ENCODE data around the gene BST1. TPM values are rescaled to one million over a fixed set of nuclear protein-coding genes. Genes with fewer than 3 reads are reported as not detected.

The BST1 gene
- total RNA-seq, 1 experiment from 2014 or later = 0.69 TPM

DNA sequence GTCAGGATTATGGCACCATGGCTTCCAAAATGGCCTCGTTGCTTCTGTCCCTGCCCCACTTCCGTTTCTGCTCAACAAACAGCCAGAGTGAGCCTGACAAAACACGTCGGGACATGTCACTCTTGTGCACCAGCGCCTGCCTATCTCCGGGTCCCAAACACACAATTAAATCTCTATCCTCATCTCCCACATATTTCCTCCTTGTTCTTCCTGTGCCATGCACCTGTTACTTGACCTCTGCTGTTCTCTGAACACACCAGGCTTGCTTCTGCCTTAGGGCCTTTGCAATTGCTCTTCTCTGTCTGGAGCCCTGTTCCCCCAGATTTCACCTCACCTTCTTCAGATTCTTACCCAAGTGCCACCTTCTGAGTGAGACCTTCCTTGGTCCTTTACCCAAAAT, 62.5 kb downstream of the BST1 start:
- no peak overlapping the region for H3K4me3 ChIP-seq (ENCODE audit: low read length)
- DNase-seq (no peak), ATAC-seq (no peak)
- no peak overlapping the region for H3K27ac ChIP-seq (ENCODE audit: low read length)
- H3K9ac ChIP-seq (ENCODE audit: low read length) = no peak overlapping the region
- CTCF ChIA-PET = no interaction called here
- no peaks in the 10 kb centered on the region for H3K4me1 ChIP-seq (ENCODE audit: insufficient read depth, low read length)
- H3K36me3 ChIP-seq (ENCODE audit: low read depth, low read length) = no peaks in the 10 kb centered on the region
- TF ChIP-seq, protein P1, sequence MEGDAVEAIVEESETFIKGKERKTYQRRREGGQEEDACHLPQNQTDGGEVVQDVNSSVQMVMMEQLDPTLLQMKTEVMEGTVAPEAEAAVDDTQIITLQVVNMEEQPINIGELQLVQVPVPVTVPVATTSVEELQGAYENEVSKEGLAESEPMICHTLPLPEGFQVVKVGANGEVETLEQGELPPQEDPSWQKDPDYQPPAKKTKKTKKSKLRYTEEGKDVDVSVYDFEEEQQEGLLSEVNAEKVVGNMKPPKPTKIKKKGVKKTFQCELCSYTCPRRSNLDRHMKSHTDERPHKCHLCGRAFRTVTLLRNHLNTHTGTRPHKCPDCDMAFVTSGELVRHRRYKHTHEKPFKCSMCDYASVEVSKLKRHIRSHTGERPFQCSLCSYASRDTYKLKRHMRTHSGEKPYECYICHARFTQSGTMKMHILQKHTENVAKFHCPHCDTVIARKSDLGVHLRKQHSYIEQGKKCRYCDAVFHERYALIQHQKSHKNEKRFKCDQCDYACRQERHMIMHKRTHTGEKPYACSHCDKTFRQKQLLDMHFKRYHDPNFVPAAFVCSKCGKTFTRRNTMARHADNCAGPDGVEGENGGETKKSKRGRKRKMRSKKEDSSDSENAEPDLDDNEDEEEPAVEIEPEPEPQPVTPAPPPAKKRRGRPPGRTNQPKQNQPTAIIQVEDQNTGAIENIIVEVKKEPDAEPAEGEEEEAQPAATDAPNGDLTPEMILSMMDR (conservative IDR thresholded peaks at IDR 0.05; ENCODE audit: low read depth, low read length) = no peak
- TF ChIP-seq EZH2 (IDR thresholded peaks at IDR 0.05; ENCODE audit: low read length, unreplicated experiment) (no peak), EZH2phosphoT487 (IDR thresholded peaks at IDR 0.05; ENCODE audit: borderline replicate concordance, low read length) (no peak)
- BruUV-seq (replicated peaks) = no TSS peak
- intact Hi-C loops (cut with micrococcal nuclease) = no loop called here
- H4K20me1 ChIP-seq (ENCODE audit: low read length) = no peaks in the 10 kb centered on the region
- no peaks in the 10 kb centered on the region for H3K9me2 ChIP-seq (replicated peaks; ENCODE audit: low read length)
- no peaks in the 10 kb centered on the region for H3F3A ChIP-seq (ENCODE audit: low read length, unreplicated experiment)
- H3K79me2 ChIP-seq (ENCODE audit: low read length) = no peaks in the 10 kb centered on the region
- POLR2A ChIA-PET (ENCODE audit: unreplicated experiment) = no interaction called here
- no peaks in the 10 kb centered on the region for H3K9me3 ChIP-seq (ENCODE audit: low read length)
- no peaks in the 10 kb centered on the region for H3K27me3 ChIP-seq (ENCODE audit: low read length)
- no peak overlapping the region for H3K4me2 ChIP-seq (ENCODE audit: low read length)
- no peak overlapping the region for H2AFZ ChIP-seq (ENCODE audit: low read length)

DNA sequence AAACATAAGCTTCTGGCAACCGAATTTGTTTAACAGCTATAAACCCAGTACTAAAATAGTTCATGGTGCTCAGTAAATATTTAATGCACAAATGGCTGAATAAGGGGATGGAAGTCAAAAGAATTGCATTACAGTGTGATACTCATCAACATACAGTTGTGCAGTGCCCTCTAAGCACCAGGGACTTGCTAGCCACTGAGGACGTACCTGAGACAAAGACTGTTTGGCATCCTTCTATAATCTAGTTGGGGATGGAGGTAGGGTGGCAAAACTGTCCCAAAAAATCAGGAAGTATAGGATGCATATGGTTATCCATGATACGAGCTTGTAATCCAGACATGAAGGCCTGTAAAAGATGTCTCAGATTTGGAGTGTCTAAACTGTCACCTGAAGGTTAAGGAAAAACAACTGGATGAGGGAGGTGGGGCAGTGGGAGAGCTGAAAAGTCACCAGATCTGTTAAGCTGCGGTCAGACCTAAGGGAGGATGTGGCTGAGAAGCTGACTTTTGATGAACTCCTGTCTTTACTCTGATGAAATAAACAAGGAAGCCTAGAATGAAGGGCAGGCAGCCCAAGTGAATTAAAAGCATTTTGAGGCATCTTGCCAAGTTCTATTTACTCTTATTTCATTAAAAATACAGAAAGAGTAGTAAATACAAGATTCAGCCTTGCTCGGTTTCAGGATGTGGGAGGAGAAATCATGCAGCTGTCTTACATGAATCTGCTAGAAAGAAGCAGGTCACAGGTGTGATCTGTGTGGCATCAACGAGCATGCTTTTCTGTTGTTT, 63.2 kb downstream of the BST1 start:
- no peaks in the 10 kb centered on the region for H3K36me3 ChIP-seq (ENCODE audit: low read depth, low read length)
- H3K4me3 ChIP-seq (ENCODE audit: low read length) = no peak overlapping the region
- intact Hi-C loops (cut with micrococcal nuclease) = no loop called here
- CTCF ChIA-PET = no interaction called here
- no peaks in the 10 kb centered on the region for H3K9me2 ChIP-seq (replicated peaks; ENCODE audit: low read length)
- no peaks in the 10 kb centered on the region for H3K9me3 ChIP-seq (ENCODE audit: low read length)
- TF ChIP-seq EZH2 (IDR thresholded peaks at IDR 0.05; ENCODE audit: low read length, unreplicated experiment) (no peak), EZH2phosphoT487 (IDR thresholded peaks at IDR 0.05; ENCODE audit: borderline replicate concordance, low read length) (no peak)
- TF ChIP-seq, protein P1 (conservative IDR thresholded peaks at IDR 0.05; ENCODE audit: low read depth, low read length) = no peak
- no peak overlapping the region for H2AFZ ChIP-seq (ENCODE audit: low read length)
- no peak overlapping the region for H3K4me2 ChIP-seq (ENCODE audit: low read length)
- H3K27ac ChIP-seq (ENCODE audit: low read length) = no peak overlapping the region
- BruUV-seq (replicated peaks) = no TSS peak
- H3K27me3 ChIP-seq (ENCODE audit: low read length) = no peaks in the 10 kb centered on the region
- no peaks in the 10 kb centered on the region for H4K20me1 ChIP-seq (ENCODE audit: low read length)
- no peaks in the 10 kb centered on the region for H3F3A ChIP-seq (ENCODE audit: low read length, unreplicated experiment)
- H3K4me1 ChIP-seq (ENCODE audit: insufficient read depth, low read length) = no peaks in the 10 kb centered on the region
- H3K9ac ChIP-seq (ENCODE audit: low read length) = no peak overlapping the region
- ATAC-seq (no peak), DNase-seq (no peak)
- POLR2A ChIA-PET (ENCODE audit: unreplicated experiment) = no interaction called here
- H3K79me2 ChIP-seq (ENCODE audit: low read length) = no peaks in the 10 kb centered on the region

DNA sequence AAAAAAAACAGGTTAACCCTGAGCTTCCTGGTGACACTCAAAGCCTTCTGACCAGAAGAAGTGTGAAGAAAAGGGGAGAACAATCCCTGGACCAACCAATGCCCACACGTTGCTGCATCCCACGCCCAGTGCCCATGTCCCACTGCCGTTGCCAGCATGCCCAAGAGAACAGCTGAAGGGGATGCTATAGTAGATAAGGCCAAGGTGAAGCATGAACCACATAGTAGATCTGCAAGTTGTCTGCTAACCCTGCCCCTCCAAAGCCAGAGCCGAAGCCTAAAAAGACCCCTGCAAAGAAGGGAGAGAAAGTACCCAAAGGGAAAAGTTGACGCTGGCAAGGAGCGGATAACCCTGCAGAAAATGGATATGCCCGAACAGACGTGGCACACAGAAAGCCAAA, 64.0 kb downstream of the BST1 start:
- TF ChIP-seq EZH2 (IDR thresholded peaks at IDR 0.05; ENCODE audit: low read length, unreplicated experiment) (no peak), EZH2phosphoT487 (IDR thresholded peaks at IDR 0.05; ENCODE audit: borderline replicate concordance, low read length) (no peak)
- TF ChIP-seq, protein P1 (conservative IDR thresholded peaks at IDR 0.05; ENCODE audit: low read depth, low read length) = no peak
- CTCF ChIA-PET = no interaction called here

More for the DNA sequence above, 64.0 kb downstream of the BST1 start:
- no TSS peak for BruUV-seq (replicated peaks)
- Histone ChIP-seq H3K4me1 (ENCODE audit: insufficient read depth, low read length) (no peaks in the 10 kb centered on the region), H3K4me2 (ENCODE audit: low read length) (no peak overlapping the region), H3K9me3 (ENCODE audit: low read length) (no peaks in the 10 kb centered on the region), H3K9me2 (replicated peaks; ENCODE audit: low read length) (no peaks in the 10 kb centered on the region), H3K36me3 (ENCODE audit: low read depth, low read length) (no peaks in the 10 kb centered on the region), H3F3A (ENCODE audit: low read length, unreplicated experiment) (no peaks in the 10 kb centered on the region), H3K27ac (ENCODE audit: low read length) (no peak overlapping the region), H3K9ac (ENCODE audit: low read length) (no peak overlapping the region), H3K4me3 (ENCODE audit: low read length) (no peak overlapping the region), H3K79me2 (ENCODE audit: low read length) (no peaks in the 10 kb centered on the region), H3K27me3 (ENCODE audit: low read length) (no peaks in the 10 kb centered on the region), H4K20me1 (ENCODE audit: low read length) (no peaks in the 10 kb centered on the region), H2AFZ (ENCODE audit: low read length) (no peak overlapping the region)
- ATAC-seq (no peak), DNase-seq (no peak)
- intact Hi-C loops (cut with micrococcal nuclease) = no loop called here
- POLR2A ChIA-PET (ENCODE audit: unreplicated experiment) = no interaction called here
